Measurements from ENCODE around the gene NTSR2.

NTSR2 gene

GRCh38 chr2:11657646-11658045 is 12.3 kb downstream of the NTSR2 start:
- DNase-seq (ENCODE audit: low spot score): no peak

- DNase-seq (ENCODE audit: low spot score): no peak
Measured at GRCh38 chr2:11657195-11657594, 12.8 kb downstream of the NTSR2 start.

GRCh38 chr2:11656671-11657101 is 13.3 kb downstream of the NTSR2 start:
- no peak for DNase-seq (ENCODE audit: low spot score)

- DNase-seq (ENCODE audit: low spot score): no peak
Measured at GRCh38 chr2:11656252-11656651, 13.7 kb downstream of the NTSR2 start.

GRCh38 chr2:11655495-11655894 is 14.5 kb downstream of the NTSR2 start:
- no peak for DNase-seq (ENCODE audit: low spot score)

- no peak for DNase-seq (ENCODE audit: low spot score)
Measured at GRCh38 chr2:11652553-11652952, 17.4 kb downstream of the NTSR2 start.

- no peak for DNase-seq (ENCODE audit: low spot score)
Measured at GRCh38 chr2:11651856-11652548, 18.0 kb downstream of the NTSR2 start.

GRCh38 chr2:11649093-11649492 is 20.9 kb downstream of the NTSR2 start:
- no peak for DNase-seq (ENCODE audit: low spot score)

- DNase-seq (ENCODE audit: low spot score): no peak
Measured at GRCh38 chr2:11647834-11648600, 22.0 kb downstream of the NTSR2 start.

- DNase-seq (ENCODE audit: low spot score): no peak
Measured at GRCh38 chr2:11646530-11646929, 23.5 kb downstream of the NTSR2 start.

GRCh38 chr2:11644293-11644692 is 25.7 kb downstream of the NTSR2 start:
- no peak for DNase-seq (ENCODE audit: low spot score)

GRCh38 chr2:11642972-11643371 is 27.0 kb downstream of the NTSR2 start:
- no peak for DNase-seq (ENCODE audit: low spot score)

GRCh38 chr2:11640132-11640531 is 29.9 kb downstream of the NTSR2 start:
- DNase-seq (ENCODE audit: low spot score): no peak

- DNase-seq (ENCODE audit: low spot score): no peak
Measured at GRCh38 chr2:11639503-11639902, 30.5 kb downstream of the NTSR2 start.

GRCh38 chr2:11637546-11637945 is 32.4 kb downstream of the NTSR2 start:
- DNase-seq (ENCODE audit: low spot score): no peak

GRCh38 chr2:11636593-11637295 is 33.3 kb downstream of the NTSR2 start:
- no peak for DNase-seq (ENCODE audit: low spot score)

- no peak for DNase-seq (ENCODE audit: low spot score)
Measured at GRCh38 chr2:11635141-11635540, 34.9 kb downstream of the NTSR2 start.

- no peak for DNase-seq (ENCODE audit: low spot score)
Measured at GRCh38 chr2:11634584-11634983, 35.4 kb downstream of the NTSR2 start.

GRCh38 chr2:11633923-11634478 is 36.0 kb downstream of the NTSR2 start:
- no peak for DNase-seq (ENCODE audit: low spot score)

- DNase-seq (ENCODE audit: low spot score): no peak
Measured at GRCh38 chr2:11631462-11631861, 38.5 kb downstream of the NTSR2 start.

GRCh38 chr2:11630855-11631254 is 39.1 kb downstream of the NTSR2 start:
- DNase-seq (ENCODE audit: low spot score): no peak

GRCh38 chr2:11629851-11630250 is 40.1 kb downstream of the NTSR2 start:
- DNase-seq (ENCODE audit: low spot score): no peak

GRCh38 chr2:11629215-11629614 is 40.8 kb downstream of the NTSR2 start:
- no peak for DNase-seq (ENCODE audit: low spot score)

Measured in kidney tubule cell (primary cell).